PC-9 (cell line): ENCODE data around the gene SUGCT. TPM values are rescaled to one million over a fixed set of nuclear protein-coding genes. Genes with fewer than 3 reads are reported as not detected.

ENCODE experiments used
- BruUV-seq: library from RNA; stranded (reverse); fragments of 400-500 nt; replicated peaks from 2 replicates; lab custom pipeline; 2021; lab: Mats Ljungman, UMichigan
- CTCF ChIA-PET: fragments of 300-600 bp; sonication (Branson Sonifier 250); formaldehyde crosslinking; loops from one replicate; lab custom pipeline; 2022; ENCODE audit warnings: antibody characterized with exemption; lab: Charles Lee
- POLR2A ChIA-PET: fragments of 300-600 bp; sonication (Branson Sonifier 250); formaldehyde crosslinking; loops from one replicate; lab custom pipeline; 2022; ENCODE audit warnings: antibody characterized with exemption; ENCODE audit not compliant: unreplicated experiment; lab: Charles Lee
- DNase-seq, 2 experiments: peaks; one replicate each; pipeline versions ENCODE4 v3.0.0 to v3.0.0-alpha.2; 2015 to 2022; ENCODE audit warnings: mixed read lengths in 1 of 2
- H2AFZ ChIP-seq: fragments of 200-600 bp; sonication (generic); 2 replicates; pipeline ENCODE4 v1.8.1; 2017; ENCODE audit warnings: antibody characterized with exemption
- H3F3A ChIP-seq: fragments of 200-600 bp; sonication (generic); 2 replicates; pipeline ENCODE4 v1.8.1; 2017; ENCODE audit warnings: antibody characterized with exemption, mild to moderate bottlenecking, low read depth; ENCODE audit not compliant: insufficient read depth
- H3K27ac ChIP-seq: fragments of 200-600 bp; sonication (generic); 2 replicates; pipeline ENCODE4 v1.6.1; 2016; ENCODE audit warnings: mixed run types
- H3K27me3 ChIP-seq: fragments of 200-600 bp; sonication (generic); 2 replicates; pipeline ENCODE4 v1.6.1; 2016; ENCODE audit warnings: low read depth, mixed run types; ENCODE audit not compliant: insufficient read depth
- H3K36me3 ChIP-seq: fragments of 200-600 bp; sonication (generic); 2 replicates; pipeline ENCODE4 v1.6.1; 2016; ENCODE audit warnings: low read depth, mixed run types
- H3K4me1 ChIP-seq: fragments of 200-600 bp; sonication (generic); replicated peaks from 2 replicates; pipeline ENCODE4 v1.6.1; 2016; ENCODE audit warnings: mixed run types; ENCODE audit not compliant: insufficient read depth
- H3K4me2 ChIP-seq: fragments of 200-600 bp; sonication (generic); 2 replicates; pipeline ENCODE4 v1.6.1; 2017; ENCODE audit warnings: mixed run types
- H3K4me3 ChIP-seq: fragments of 200-600 bp; sonication (generic); 2 replicates; pipeline ENCODE4 v1.6.1; 2016; ENCODE audit warnings: mixed run types
- H3K79me2 ChIP-seq: fragments of 200-600 bp; sonication (generic); 2 replicates; pipeline ENCODE4 v1.6.1; 2017; ENCODE audit warnings: low read depth, mixed run types
- H3K9me2 ChIP-seq: fragments of 200-600 bp; sonication (generic); 2 replicates; pipeline ENCODE4 v1.8.1; 2017; ENCODE audit warnings: mild to moderate bottlenecking; ENCODE audit not compliant: insufficient read depth
- H3K9me3 ChIP-seq: fragments of 200-600 bp; sonication (generic); 2 replicates; pipeline ENCODE4 v1.8.1; 2016; ENCODE audit warnings: low read depth; ENCODE audit not compliant: insufficient read depth
- H4K20me1 ChIP-seq: fragments of 200-600 bp; sonication (generic); 2 replicates; pipeline ENCODE4 v1.8.1; 2017; ENCODE audit not compliant: insufficient read depth
- CTCF ChIP-seq: fragments of 200-600 bp; sonication (generic); conservative IDR thresholded peaks from 2 replicates; pipeline ENCODE4 v1.6.1; 2017; ENCODE audit warnings: mixed run types, antibody characterized with exemption, mild to moderate bottlenecking, moderate library complexity
- EZH2 ChIP-seq: fragments of 200-600 bp; sonication (generic); IDR thresholded peaks from 2 replicates; pipeline ENCODE4 v1.8.0; 2017; ENCODE audit warnings: antibody characterized with exemption, low read depth
- intact Hi-C: fragments of 100-400 bp; cut with micrococcal nuclease; formaldehyde crosslinking; loops from one replicate; pipeline ENCODE4 v1.10.0; 2022; ENCODE audit not compliant: unreplicated experiment
- total RNA-seq: library from RNA; stranded (reverse); gene quantifications from 2 replicates; pipeline ENCODE4 v1.2.3, GENCODE V29; 2021

The SUGCT gene
- total RNA-seq, 1 experiment from 2014 or later, result 3.5 TPM

- H3K9me3 ChIP-seq, result no peaks in the 10 kb centered on the region; the same call in 1 of the 2 replicates
- intact Hi-C loops, result no loop called here
- H3K4me3 ChIP-seq, result no peak overlapping the region
- H3K36me3 ChIP-seq, result no peaks in the 10 kb centered on the region
- ChIA-PET POLR2A (no interaction called here), CTCF (no interaction called here)
- no peaks in the 10 kb centered on the region for H3K79me2 ChIP-seq
- no TSS peak for BruUV-seq
- no peaks in the 10 kb centered on the region; the same call in 1 of the 2 replicates for H3K9me2 ChIP-seq
- no peak overlapping the region for H3K27ac ChIP-seq
- DNase-seq, result no peak
- H2AFZ ChIP-seq, result no peak overlapping the region
- no peak for TF ChIP-seq CTCF
- no peak for TF ChIP-seq EZH2
- peaks cover 3% of the 10 kb centered on the region; the same call in 1 of the 2 replicates for H3K4me1 ChIP-seq
- H4K20me1 ChIP-seq, result no peaks in the 10 kb centered on the region
- no peaks in the 10 kb centered on the region for H3K27me3 ChIP-seq
- no peak overlapping the region for H3K4me2 ChIP-seq
- H3F3A ChIP-seq, result no peaks in the 10 kb centered on the region
These were observed 403.5 kb downstream of the SUGCT start for GRCh38 chr7:40538281-40538680.

GRCh38 chr7:40541336-40541735 lies 406.5 kb downstream of the SUGCT start:
- Histone ChIP-seq H3K4me1 (no peaks in the 10 kb centered on the region; the same call in 1 of the 2 replicates), H4K20me1 (no peaks in the 10 kb centered on the region), H3K36me3 (no peaks in the 10 kb centered on the region), H2AFZ (no peak overlapping the region), H3F3A (no peaks in the 10 kb centered on the region), H3K27ac (no peak overlapping the region), H3K79me2 (no peaks in the 10 kb centered on the region), H3K9me2 (no peaks in the 10 kb centered on the region; the same call in 1 of the 2 replicates), H3K4me3 (no peak overlapping the region), H3K4me2 (no peak overlapping the region), H3K27me3 (no peaks in the 10 kb centered on the region), H3K9me3 (no peaks in the 10 kb centered on the region)
- no TSS peak for BruUV-seq
- POLR2A ChIA-PET, result no interaction called here
- CTCF ChIA-PET, result no interaction called here
- no peak for DNase-seq
- TF ChIP-seq CTCF, result no peak
- no peak for TF ChIP-seq EZH2
- intact Hi-C loops, result no loop called here

- Histone ChIP-seq H3K4me1 (no peaks in the 10 kb centered on the region), H3K27me3 (no peaks in the 10 kb centered on the region), H3K9me3 (no peaks in the 10 kb centered on the region), H3K9me2 (no peaks in the 10 kb centered on the region; the same call in 1 of the 2 replicates), H3K4me3 (no peak overlapping the region), H3K79me2 (no peaks in the 10 kb centered on the region), H3K4me2 (no peak overlapping the region), H3K27ac (no peak overlapping the region), H3K36me3 (no peaks in the 10 kb centered on the region), H4K20me1 (no peaks in the 10 kb centered on the region), H3F3A (no peaks in the 10 kb centered on the region), H2AFZ (no peak overlapping the region)
- CTCF ChIA-PET, result no interaction called here
- intact Hi-C loops, result no loop called here
- TF ChIP-seq EZH2 (no peak), CTCF (no peak)
- DNase-seq, result no peak
- no TSS peak for BruUV-seq
- POLR2A ChIA-PET, result no interaction called here
These were observed 408.4 kb downstream of the SUGCT start for GRCh38 chr7:40542982-40543741.
